B cell (primary cell): Measurements from ENCODE around the gene ARHGEF3.

Source experiments
- CTCF ChIP-seq: fragments of 200-600 bp; IDR thresholded peaks from one replicate; pipeline ENCODE4 v1.8.0; 2022; ENCODE audit warnings: antibody characterized with exemption, mild to moderate bottlenecking
- EZH2 ChIP-seq: IDR thresholded peaks from 2 replicates; pipeline ENCODE4 v1.6.1; 2012; ENCODE audit warnings: borderline replicate concordance, low read depth, mild to moderate bottlenecking, moderate library complexity, low read length; ENCODE audit not compliant: insufficient read depth, poor library complexity, severe bottlenecking

- TF ChIP-seq CTCF: no peak
- TF ChIP-seq EZH2: no peak
These were observed 27.8 kb upstream of the ARHGEF3 start for GRCh38 chr3:56829533-56829932.
